Testis (tissue), 2 donors: ENCODE data around the gene ALCAM.

ENCODE experiments used
- CTCF ChIP-seq, 3 experiments: fragments of 450-650 bp in 2 of 3; fragments of 200-600 bp in 1 of 3; sonication (generic) in 1 of 3; IDR thresholded peaks; one replicate each; pipeline ENCODE4 v1.5.1; 2016 to 2019; ENCODE audit warnings: antibody characterized with exemption in 3 of 3, mild to moderate bottlenecking in 2 of 3, moderate library complexity in 1 of 3
- POLR2A ChIP-seq: fragments of 450-650 bp; IDR thresholded peaks from one replicate; pipeline ENCODE4 v1.6.1; 2017; ENCODE audit warnings: antibody characterized with exemption, mild to moderate bottlenecking, moderate library complexity

GRCh38 chr3:105480768-105481167, 114.1 kb downstream of the ALCAM start:
- TF ChIP-seq CTCF (IDR thresholded peaks at IDR 0.05) (no peak), POLR2A (no peak)
